ENCODE data around the gene HIF3A. TPM values are rescaled to one million over a fixed set of nuclear protein-coding genes. Genes with fewer than 3 reads are reported as not detected.

Gene HIF3A
- total RNA-seq, 1 donor from 2014 or later, result not detected

- no peak for DNase-seq (ENCODE audit: low read depth)
Observed at GRCh38 chr19:46326608-46327007, 29.8 kb downstream of the HIF3A start.

- no peak for DNase-seq (ENCODE audit: low read depth)
Observed at GRCh38 chr19:46328079-46328478, 31.2 kb downstream of the HIF3A start.

GRCh38 chr19:46330319-46330918, 33.6 kb downstream of the HIF3A start:
- no peak for DNase-seq (ENCODE audit: low read depth)

GRCh38 chr19:46337487-46337886, 40.6 kb downstream of the HIF3A start:
- no peak for DNase-seq (ENCODE audit: low read depth)

- DNase-seq (ENCODE audit: low read depth), result no peak
Observed at GRCh38 chr19:46339446-46339845, 42.6 kb downstream of the HIF3A start.

- no peak for DNase-seq (ENCODE audit: low read depth)
Observed at GRCh38 chr19:46340051-46340659, 43.3 kb downstream of the HIF3A start.

- no peak for DNase-seq (ENCODE audit: low read depth)
Observed at GRCh38 chr19:46341937-46342336, 45.1 kb downstream of the HIF3A start.

GRCh38 chr19:46344363-46344762, 47.5 kb downstream of the HIF3A start:
- no peak for DNase-seq (ENCODE audit: low read depth)

GRCh38 chr19:46345157-46345556, 48.3 kb downstream of the HIF3A start:
- no peak for DNase-seq (ENCODE audit: low read depth)

- peak; percentile 94 for DNase-seq (ENCODE audit: low read depth)
Observed at GRCh38 chr19:46346821-46347571, 50.2 kb downstream of the HIF3A start, which contains the start of gene PPP5C. Gene PPP5C (plus strand): TSS chr19:46347087. CDS start chr19:46347097, 10 bp downstream.

GRCh38 chr19:46347572-46347883, 50.7 kb downstream of the HIF3A start:
- DNase-seq (ENCODE audit: low read depth), result no peak

GRCh38 chr19:46347985-46348384, 51.1 kb downstream of the HIF3A start:
- DNase-seq (ENCODE audit: low read depth), result no peak

GRCh38 chr19:46349311-46349993, 52.6 kb downstream of the HIF3A start:
- no peak for DNase-seq (ENCODE audit: low read depth)

GRCh38 chr19:46350029-46350757, 53.4 kb downstream of the HIF3A start:
- DNase-seq (ENCODE audit: low read depth), result no peak

- DNase-seq (ENCODE audit: low read depth), result no peak
Observed at GRCh38 chr19:46350758-46351159, 53.9 kb downstream of the HIF3A start.

GRCh38 chr19:46351241-46352041, 54.6 kb downstream of the HIF3A start:
- DNase-seq (ENCODE audit: low read depth), result peak; percentile 94

GRCh38 chr19:46353730-46354528, 57.1 kb downstream of the HIF3A start:
- no peak for DNase-seq (ENCODE audit: low read depth)

GRCh38 chr19:46355234-46356148, 58.6 kb downstream of the HIF3A start:
- DNase-seq (ENCODE audit: low read depth), result no peak
